Lower leg skin (tissue), 4 donors: ENCODE results near the gene PLPPR3. TPM values are rescaled to one million over a fixed set of nuclear protein-coding genes. Genes with fewer than 3 reads are reported as not detected.

Experiments
- DNase-seq, 2 donors: peaks; one replicate each; pipeline ENCODE4 v3.0.0-alpha.2; 2019; ENCODE audit warnings: low spot score in 2 of 2
- H3K4me3 ChIP-seq: fragments of 200-600 bp; sonication (generic); 2 replicates; pipeline ENCODE4 v1.5.1; 2017; ENCODE audit warnings: mild to moderate bottlenecking, low read depth; ENCODE audit not compliant: poor library complexity, severe bottlenecking
- CTCF ChIP-seq, 3 donors: fragments of 450-650 bp; IDR thresholded peaks; one replicate each; pipeline ENCODE4 v1.5.1; 2016; ENCODE audit warnings: antibody characterized with exemption in 3 of 3, mild to moderate bottlenecking in 3 of 3, moderate library complexity in 2 of 3
- POLR2A ChIP-seq, 2 donors: fragments of 450-650 bp; IDR thresholded peaks; one replicate each; pipeline ENCODE4 v1.6.1; 2016 to 2017; ENCODE audit warnings: antibody characterized with exemption in 2 of 2, mild to moderate bottlenecking in 1 of 2, moderate library complexity in 1 of 2
- WGBS, 2 donors: methylation state at CpG; one replicate each; pipeline ENCODE4 v1.1.5; 2018; 5-methylcytosine and 5-hydroxymethylcytosine counted together
- intact Hi-C: fragments of 100-400 bp; cut with DNase I; formaldehyde crosslinking; loops from one replicate; pipeline ENCODE4 v1.15.0; 2023; ENCODE audit warnings: low total_unique reads
- total RNA-seq, 4 donors: library from RNA; depleted of rRNA; stranded (reverse); fragments of >200 nt; gene quantifications; one replicate each; pipeline ENCODE4 v1.1.0, GENCODE V29; 2016

The PLPPR3 gene
- total RNA-seq, 4 donors from 2014 or later = not detected

GRCh38 chr19:807627-808422, 13.9 kb downstream of the PLPPR3 start:
- DNase-seq = no peak
- TF ChIP-seq CTCF (IDR thresholded peaks at IDR 0.05) (no peak), POLR2A (IDR thresholded peaks at IDR 0.05) (no peak)
- intact Hi-C loops = no loop called here
- no peak overlapping the region for H3K4me3 ChIP-seq
- 85 to 92% methylated on average over 38 to 44 of the region's 44 CpGs for WGBS, 2 donors

DNA sequence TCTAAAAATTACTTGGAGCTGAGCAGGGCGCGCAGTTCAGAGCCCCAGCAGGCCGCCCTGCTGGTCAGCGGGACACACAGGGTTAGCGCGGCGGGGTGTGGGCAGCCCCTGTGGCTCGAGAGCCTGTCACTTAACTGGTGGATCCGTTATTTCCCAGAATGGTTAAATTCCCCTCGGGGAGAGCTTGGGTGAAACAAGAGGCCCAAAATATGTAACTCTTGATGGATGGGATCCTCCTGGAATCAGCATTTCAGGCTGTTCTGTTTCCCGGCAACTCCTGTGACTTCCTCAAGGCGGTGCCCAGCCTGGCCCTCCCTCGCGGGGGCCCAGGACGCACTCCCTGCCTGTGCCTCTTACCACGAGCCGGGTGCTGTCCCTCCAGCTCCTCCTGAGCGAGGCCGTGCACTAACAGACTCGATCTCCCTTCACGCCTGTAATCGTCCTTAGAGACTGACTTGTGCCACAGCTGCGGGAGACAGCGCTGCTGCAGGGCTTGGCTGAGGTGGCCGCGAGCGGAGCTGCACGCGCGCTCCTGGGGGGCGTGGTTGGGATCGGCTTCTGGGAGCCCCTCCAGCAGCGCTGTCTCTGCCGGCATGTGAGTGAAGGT, 14.8 kb downstream of the PLPPR3 start:
- no peak for DNase-seq
- TF ChIP-seq POLR2A (IDR thresholded peaks at IDR 0.05) = no peak
- TF ChIP-seq CTCF (IDR thresholded peaks at IDR 0.05) = no peak
- intact Hi-C loops = no loop called here
- H3K4me3 ChIP-seq = no peak overlapping the region
- 70 to 72% methylated on average over 34 of the region's 34 CpGs for WGBS, 2 donors

- DNase-seq = no peak
- TF ChIP-seq POLR2A (IDR thresholded peaks at IDR 0.05) (no peak), CTCF (IDR thresholded peaks at IDR 0.05) (no peak)
- intact Hi-C loops = no loop called here
- H3K4me3 ChIP-seq = no peak overlapping the region
- 93 to 95% methylated on average over 47 to 92 of the region's 93 CpGs for WGBS, 2 donors
Measured at GRCh38 chr19:805600-806550, 15.9 kb downstream of the PLPPR3 start.

DNA sequence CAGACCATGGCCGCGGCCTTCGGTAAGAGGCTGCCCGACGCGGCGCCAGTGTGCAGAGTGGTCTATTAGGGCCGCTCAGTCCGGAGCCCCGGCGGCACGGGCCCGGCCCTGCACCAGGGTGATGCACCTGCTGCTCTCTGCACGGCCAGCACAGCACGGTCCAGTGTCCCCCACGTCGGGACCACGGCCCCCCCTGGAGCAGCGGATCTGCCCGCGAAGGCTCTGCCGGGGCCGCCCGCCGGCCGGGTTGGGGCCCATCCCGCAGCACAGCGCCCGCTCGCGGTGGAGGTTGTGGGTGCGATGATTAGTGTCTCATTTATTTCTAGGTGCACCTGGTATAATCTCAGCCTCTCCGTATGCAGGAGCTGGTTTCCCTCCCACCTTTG, 16.6 kb downstream of the PLPPR3 start:
- no peak for TF ChIP-seq CTCF (IDR thresholded peaks at IDR 0.05)
- TF ChIP-seq POLR2A (IDR thresholded peaks at IDR 0.05) = no peak
- intact Hi-C loops = no loop called here
- DNase-seq = no peak
- H3K4me3 ChIP-seq = no peak overlapping the region
- WGBS, 2 donors = 77 to 94% methylated on average over 20 to 25 of the region's 33 CpGs

DNA sequence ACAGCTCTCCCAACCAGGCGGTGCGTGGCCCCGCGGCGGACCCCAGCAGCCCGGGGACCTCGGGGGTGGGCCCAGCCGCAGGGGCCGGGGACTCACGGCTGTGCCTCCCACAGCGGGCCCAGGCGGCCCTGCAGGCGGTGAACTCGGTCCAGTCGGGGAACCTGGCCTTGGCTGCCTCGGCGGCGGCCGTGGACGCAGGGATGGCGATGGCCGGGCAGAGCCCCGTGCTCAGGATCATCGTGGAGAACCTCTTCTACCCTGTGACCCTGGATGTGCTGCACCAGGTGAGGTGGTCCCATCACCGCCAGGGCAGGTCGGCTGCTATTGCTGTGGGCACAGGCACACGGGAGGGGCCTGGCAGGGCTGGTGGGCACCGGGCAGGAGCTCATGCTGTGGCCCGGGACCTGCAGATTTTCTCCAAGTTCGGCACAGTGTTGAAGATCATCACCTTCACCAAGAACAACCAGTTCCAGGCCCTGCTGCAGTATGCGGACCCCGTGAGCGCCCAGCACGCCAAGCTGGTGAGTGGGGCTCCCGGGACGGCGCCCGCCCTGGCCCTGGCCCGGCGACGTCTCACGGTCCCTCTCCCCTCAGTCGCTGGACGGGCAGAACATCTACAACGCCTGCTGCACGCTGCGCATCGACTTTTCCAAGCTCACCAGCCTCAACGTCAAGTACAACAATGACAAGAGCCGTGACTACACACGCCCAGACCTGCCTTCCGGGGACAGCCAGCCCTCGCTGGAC, 17.2 kb downstream of the PLPPR3 start:
- DNase-seq = no peak
- TF ChIP-seq POLR2A (IDR thresholded peaks at IDR 0.05) (no peak), CTCF (IDR thresholded peaks at IDR 0.05) (no peak)
- whole genome bisulfite sequencing, 2 donors = 90 to 95% methylated on average over 19 to 49 of the region's 53 CpGs
- no peak overlapping the region for H3K4me3 ChIP-seq
- intact Hi-C loops = no loop called here
